Mesothelial cell of epicardium (in vitro differentiated cells): ENCODE results near the gene RGS19. TPM values are rescaled to one million over a fixed set of nuclear protein-coding genes. Genes with fewer than 3 reads are reported as not detected.

ENCODE experiments used
- DNase-seq, 2 experiments: peaks; one replicate each; pipeline ENCODE4 v3.0.0; 2021; ENCODE audit warnings: low spot score in 2 of 2; ENCODE audit not compliant: unreplicated experiment in 2 of 2
- H3K27ac Mint-ChIP-seq: 2 replicates; pipeline ENCODE4 v1.8.0; 2021; ENCODE audit warnings: mixed read lengths
- H3K27me3 Mint-ChIP-seq: 2 replicates; pipeline ENCODE4 v1.8.0; 2021; ENCODE audit warnings: low read depth, mixed read lengths
- H3K36me3 Mint-ChIP-seq: 2 replicates; pipeline ENCODE4 v1.8.0; 2021; ENCODE audit warnings: mixed read lengths
- H3K4me1 Mint-ChIP-seq: 2 replicates; pipeline ENCODE4 v1.8.0; 2021; ENCODE audit warnings: mixed read lengths
- H3K4me3 Mint-ChIP-seq: 2 replicates; pipeline ENCODE4 v1.8.0; 2021; ENCODE audit warnings: mild to moderate bottlenecking, moderate library complexity, mixed read lengths
- H3K9me3 Mint-ChIP-seq: 2 replicates; pipeline ENCODE4 v1.8.0; 2021; ENCODE audit warnings: mixed read lengths
- CTCF ChIP-seq: fragments of 200-600 bp; sonication (generic); IDR thresholded peaks from one replicate; pipeline ENCODE4 v1.5.0; 2021; ENCODE audit warnings: antibody characterized with exemption; ENCODE audit not compliant: unreplicated experiment
- total RNA-seq: library from RNA; stranded (reverse); gene quantifications from 3 replicates; pipeline ENCODE4 v1.2.1, GENCODE V29; 2021

RGS19 gene
- total RNA-seq, 1 donor from 2014 or later, result 7.9 TPM

- H3K4me3 Mint-ChIP-seq, result no peak overlapping the region
- H3K27me3 Mint-ChIP-seq, result peaks cover 34% of the 10 kb centered on the region
- no peaks in the 10 kb centered on the region for H3K36me3 Mint-ChIP-seq
- no peak for TF ChIP-seq CTCF
- H3K9me3 Mint-ChIP-seq, result peaks cover 5% of the 10 kb centered on the region
- no peak for DNase-seq
- no peak overlapping the region for H3K27ac Mint-ChIP-seq
- H3K4me1 Mint-ChIP-seq, result peaks cover 1% of the 10 kb centered on the region
Measured at GRCh38 chr20:64096535-64096934, 17.2 kb upstream of the RGS19 start.

GRCh38 chr20:64095927-64096326, 16.6 kb upstream of the RGS19 start:
- Mint-ChIP-seq H3K4me3 (no peak overlapping the region), H3K9me3 (peaks cover 5% of the 10 kb centered on the region), H3K27me3 (peaks cover 28% of the 10 kb centered on the region), H3K4me1 (peaks cover 1% of the 10 kb centered on the region), H3K27ac (no peak overlapping the region), H3K36me3 (no peaks in the 10 kb centered on the region)
- DNase-seq, result no peak
- no peak for TF ChIP-seq CTCF

GRCh38 chr20:64095455-64095854, 16.1 kb upstream of the RGS19 start:
- Mint-ChIP-seq H3K36me3 (no peaks in the 10 kb centered on the region), H3K27me3 (peaks cover 23% of the 10 kb centered on the region), H3K4me3 (no peak overlapping the region), H3K27ac (no peak overlapping the region), H3K4me1 (peaks cover 1% of the 10 kb centered on the region), H3K9me3 (peaks cover 5% of the 10 kb centered on the region)
- no peak for DNase-seq
- TF ChIP-seq CTCF, result no peak

- Mint-ChIP-seq H3K4me3 (no peak overlapping the region), H3K27me3 (peaks cover 36% of the 10 kb centered on the region), H3K36me3 (no peaks in the 10 kb centered on the region), H3K27ac (no peak overlapping the region), H3K4me1 (peaks cover 1% of the 10 kb centered on the region), H3K9me3 (peaks cover 5% of the 10 kb centered on the region)
- no peak for TF ChIP-seq CTCF
- DNase-seq, result no peak
Measured at GRCh38 chr20:64093013-64093503, 13.7 kb upstream of the RGS19 start.

- Mint-ChIP-seq H3K36me3 (no peaks in the 10 kb centered on the region), H3K4me1 (peaks cover 1% of the 10 kb centered on the region), H3K27me3 (peaks cover 42% of the 10 kb centered on the region), H3K27ac (no peak overlapping the region), H3K9me3 (peaks cover 5% of the 10 kb centered on the region), H3K4me3 (no peak overlapping the region)
- DNase-seq, result no peak
- TF ChIP-seq CTCF, result no peak
Measured at GRCh38 chr20:64092258-64093012, 13.1 kb upstream of the RGS19 start.
